ENCODE data around the gene FOLR1.

The FOLR1 gene

DNA sequence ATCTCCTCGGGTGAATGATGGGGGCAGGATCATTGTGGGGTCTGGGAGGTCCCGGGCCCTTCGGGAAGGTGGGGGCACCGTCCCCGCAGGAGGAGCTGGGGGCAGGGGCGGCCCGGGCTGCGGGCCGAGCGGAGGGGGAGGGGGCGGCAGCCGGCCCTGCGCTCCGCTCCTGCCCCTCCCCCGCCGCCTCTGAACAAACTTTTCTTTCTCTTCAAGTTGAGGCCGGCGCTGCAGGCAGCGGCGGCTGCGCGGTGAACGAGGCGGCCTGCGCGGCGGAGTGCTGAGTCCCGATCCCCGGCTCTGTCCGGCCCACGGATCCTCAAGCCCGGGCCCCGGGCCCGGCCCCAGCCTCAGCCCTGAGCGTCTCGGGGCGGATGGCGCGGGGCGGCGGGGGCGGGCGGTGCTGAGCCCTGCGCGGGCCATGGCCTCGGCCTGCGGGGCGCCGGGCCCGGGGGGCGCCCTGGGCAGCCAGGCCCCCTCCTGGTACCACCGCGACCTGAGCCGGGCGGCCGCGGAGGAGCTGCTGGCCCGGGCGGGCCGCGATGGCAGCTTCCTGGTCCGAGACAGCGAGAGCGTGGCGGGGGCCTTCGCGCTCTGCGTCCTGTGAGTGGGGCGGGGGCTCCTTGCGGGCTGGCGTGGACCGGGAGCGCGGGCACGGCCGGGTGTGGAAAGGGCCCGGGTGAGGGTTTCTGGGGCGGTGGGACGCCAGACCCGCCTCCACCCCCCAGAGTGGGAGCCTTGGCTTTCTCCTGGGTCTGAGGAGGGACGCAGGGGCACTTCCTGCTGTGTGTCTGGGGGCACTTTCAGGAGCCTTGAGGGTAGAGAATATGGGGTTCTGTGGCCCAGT, 32.8 kb downstream of the FOLR1 start, which contains the start of gene INPPL1:
INPPL1 (plus strand) TSS at position 204 of the 847 bp plus-strand sequence; CDS start at position 422, 218 bp downstream.
- DNase-seq = no peak

DNA sequence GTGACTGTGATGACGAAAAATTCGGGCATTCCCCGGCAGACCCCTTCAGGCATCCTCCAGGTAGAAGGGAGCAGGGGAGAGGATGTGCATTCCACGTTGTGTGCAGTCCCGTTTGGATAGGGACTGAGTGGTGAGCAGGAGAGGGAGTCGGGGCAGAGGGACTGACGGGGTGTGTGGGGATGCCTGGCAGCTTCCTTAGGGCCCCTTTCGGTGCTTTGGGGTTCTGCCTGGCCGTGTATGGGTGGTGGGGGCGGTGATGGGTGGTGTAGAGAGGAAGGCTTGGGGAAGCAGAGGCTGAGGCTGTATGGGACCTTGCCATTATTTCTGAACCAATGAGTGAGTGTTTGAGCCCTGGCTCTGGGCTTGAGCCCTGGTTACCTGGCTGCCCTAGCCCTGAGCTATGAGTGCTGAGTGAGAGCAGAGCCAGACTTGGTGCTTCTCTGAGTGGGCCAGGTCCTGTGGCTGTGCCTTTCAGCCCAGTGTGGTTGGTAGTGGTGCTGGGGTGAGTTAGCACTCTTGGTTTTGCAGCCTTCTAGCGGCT, 33.5 kb downstream of the FOLR1 start:
- no peak for DNase-seq

DNA sequence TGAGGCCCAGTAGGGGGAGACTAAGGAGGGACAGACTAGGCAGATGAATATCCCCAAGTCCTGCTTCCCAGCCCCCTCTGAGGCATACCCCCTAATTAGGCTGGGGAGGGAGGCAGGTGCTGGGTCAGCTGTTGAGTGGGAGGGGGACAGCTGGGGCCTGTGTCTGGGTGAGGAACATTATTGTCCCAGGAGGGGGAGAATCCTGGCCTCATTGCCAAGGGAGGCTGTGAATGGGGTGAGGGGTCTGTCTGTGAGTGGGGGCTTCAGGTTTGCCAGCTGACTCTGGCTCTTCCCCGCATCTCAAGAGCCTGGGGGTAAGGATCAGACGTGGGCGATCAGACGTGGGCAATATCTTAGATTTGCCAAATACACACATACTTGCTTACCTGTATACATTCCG, 34.8 kb downstream of the FOLR1 start:
- DNase-seq = no peak

DNA sequence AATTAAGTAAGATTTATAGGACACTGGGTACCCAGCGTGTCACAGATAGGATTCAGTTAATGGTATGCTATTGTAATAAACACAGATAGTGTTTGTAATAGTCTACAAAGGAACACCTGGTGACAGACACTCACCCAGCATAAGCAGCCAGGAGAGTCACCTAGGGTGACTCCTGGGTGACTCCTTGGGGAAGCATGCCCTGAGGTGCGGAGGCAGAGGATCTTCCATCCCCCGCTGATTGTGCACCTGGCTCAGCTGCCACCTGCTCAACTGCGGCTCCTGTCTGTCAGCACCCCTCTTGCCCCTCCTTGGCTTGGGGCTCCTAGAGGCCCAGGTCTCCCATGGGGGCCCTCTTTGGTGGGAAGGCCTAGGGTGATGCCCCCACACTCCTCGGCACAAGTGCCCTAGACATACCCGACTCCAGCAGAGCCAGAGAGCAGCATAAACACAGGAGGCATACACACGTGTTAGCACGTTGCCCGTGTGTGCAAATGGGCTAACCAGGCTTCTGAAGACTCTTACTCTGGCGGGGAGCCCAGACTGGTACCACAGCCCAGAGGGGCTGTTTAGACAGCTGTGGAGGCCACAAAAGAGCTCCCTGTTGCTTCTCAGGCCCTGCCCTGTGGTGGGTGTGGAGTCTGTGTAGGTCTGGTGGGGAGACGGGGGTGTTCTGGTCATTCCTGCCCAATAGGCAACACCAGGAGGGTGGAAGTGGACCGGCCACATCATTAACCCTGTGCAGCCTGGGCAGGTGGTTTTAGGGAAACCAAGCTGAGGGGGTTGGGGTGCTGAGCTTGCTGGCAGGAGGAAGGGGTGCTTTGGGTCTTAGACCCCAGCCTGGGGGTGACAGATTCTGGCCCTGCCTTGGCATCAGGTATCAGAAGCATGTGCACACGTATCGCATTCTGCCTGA, 35.6 kb downstream of the FOLR1 start:
- DNase-seq = no peak

DNA sequence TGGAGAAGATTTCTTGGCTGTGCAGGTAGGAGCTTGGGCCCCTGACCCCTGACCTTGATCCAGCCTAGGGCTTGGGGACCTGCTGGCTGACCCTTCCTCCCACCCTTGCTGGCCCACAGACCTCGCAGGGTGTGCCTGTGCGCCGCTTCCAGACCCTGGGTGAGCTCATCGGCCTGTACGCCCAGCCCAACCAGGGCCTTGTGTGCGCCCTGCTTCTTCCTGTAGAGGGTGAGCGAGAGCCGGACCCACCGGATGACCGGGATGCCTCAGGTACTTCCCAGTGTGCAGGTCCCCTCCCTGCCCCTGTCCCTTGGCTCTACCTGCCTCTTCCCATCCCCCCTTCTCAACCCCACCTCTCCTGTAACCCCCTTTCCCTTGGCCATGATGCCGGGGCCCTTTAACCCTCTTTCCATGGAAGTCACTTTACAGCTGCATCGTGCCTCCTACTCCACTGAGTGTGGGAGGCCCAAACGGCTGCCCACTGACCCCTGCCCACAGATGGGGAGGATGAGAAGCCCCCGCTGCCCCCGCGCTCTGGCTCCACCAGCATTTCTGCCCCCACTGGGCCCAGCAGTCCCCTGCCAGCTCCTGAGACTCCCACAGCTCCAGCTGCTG, 36.4 kb downstream of the FOLR1 start:
- DNase-seq = no peak

DNA sequence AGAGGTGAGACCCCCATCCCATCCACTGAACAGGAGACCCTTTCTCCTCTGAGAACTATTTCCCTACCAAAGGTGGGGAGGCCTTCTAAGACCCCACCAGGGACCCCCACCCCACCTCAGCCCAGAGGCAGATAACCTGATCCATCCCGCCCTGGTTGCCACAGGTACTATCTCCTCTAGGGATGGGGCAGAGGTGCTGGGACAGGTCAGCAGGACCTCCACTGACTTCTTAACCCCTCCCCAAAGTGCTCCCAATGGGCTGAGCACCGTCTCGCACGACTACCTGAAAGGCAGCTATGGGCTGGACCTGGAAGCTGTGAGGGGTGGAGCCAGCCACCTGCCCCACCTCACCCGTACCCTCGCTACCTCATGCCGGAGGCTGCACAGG, 36.9 kb downstream of the FOLR1 start:
- DNase-seq = no peak

DNA sequence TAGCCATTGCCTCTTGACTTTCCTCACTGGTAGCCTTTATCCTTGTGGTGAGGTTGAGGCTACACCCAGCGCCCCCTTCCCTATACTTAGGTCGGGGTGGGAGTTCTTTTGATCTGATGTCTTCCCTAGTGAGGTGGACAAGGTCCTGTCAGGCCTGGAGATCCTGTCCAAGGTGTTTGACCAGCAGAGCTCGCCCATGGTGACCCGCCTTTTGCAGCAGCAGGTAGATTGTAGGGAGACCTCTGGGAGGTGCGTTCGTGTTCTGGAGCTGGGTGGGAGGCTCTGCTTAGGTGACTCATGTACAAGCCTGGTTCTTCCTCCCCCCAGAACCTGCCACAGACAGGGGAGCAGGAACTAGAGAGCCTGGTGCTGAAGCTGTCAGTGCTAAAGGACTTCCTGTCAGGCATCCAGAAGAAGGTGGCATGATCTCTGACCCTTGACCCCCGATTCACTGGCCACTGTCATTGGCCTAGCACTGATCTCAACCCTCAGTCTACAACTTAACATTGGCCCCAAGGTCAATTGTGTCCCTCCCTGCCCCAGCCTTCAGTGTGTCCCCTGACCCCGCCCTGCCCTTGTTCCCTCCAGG, 37.5 kb downstream of the FOLR1 start:
- DNase-seq = no peak

DNA sequence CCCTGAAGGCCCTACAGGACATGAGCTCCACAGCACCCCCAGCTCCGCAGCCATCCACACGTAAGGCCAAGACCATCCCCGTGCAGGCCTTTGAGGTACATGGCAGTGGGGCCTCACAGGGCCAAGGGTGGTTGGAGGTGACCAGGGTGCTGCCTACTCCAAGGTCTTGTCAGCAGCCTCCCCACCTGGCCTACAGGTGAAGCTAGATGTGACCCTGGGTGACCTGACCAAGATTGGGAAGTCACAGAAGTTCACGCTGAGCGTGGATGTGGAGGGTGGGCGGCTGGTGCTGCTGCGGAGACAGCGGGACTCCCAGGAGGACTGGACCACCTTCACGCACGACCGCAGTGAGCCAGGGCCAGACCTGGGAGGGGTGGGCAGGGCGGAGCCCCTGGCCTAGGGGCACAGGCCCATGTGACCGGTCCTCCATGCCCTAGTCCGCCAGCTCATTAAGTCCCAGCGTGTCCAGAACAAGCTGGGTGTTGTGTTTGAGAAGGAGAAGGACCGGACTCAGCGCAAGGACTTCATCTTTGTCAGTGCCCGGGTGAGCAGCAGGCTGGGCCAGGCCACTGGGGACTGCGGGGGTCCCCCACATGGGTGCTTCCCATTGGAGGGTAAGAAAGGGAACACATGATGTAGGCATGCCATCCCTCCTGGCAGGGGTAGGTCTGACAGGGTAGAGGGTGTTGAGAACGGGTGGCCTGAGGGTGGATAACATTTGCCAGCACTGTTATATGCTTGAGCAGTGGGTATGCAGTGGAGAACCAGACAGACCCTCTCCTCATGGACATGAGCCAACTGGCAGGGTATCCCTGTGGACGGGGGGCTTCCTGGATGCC, 38.2 kb downstream of the FOLR1 start:
- DNase-seq = no peak

DNA sequence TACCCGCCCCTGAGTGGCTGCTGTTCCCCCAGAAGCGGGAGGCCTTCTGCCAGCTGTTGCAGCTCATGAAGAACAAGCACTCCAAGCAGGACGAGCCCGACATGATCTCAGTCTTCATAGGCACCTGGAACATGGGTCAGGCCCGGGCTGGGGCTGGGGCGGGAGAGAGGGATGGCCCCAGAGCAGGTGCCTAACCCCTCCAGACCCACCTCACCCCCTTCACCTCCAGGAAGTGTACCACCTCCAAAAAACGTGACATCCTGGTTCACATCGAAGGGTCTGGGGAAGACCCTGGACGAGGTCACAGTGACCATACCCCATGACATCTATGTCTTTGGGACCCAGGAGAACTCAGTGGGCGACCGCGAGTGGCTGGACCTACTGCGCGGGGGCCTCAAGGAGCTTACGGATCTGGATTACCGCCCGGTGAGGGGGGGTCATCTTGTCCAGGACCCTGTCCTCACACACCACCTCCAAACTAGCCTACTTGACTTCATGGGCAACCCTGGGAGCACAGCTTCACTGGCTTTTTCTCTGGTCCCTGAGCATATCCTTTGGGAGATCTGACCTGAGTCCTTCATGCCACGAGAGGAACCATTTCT, 38.9 kb downstream of the FOLR1 start:
- no peak for DNase-seq

DNA sequence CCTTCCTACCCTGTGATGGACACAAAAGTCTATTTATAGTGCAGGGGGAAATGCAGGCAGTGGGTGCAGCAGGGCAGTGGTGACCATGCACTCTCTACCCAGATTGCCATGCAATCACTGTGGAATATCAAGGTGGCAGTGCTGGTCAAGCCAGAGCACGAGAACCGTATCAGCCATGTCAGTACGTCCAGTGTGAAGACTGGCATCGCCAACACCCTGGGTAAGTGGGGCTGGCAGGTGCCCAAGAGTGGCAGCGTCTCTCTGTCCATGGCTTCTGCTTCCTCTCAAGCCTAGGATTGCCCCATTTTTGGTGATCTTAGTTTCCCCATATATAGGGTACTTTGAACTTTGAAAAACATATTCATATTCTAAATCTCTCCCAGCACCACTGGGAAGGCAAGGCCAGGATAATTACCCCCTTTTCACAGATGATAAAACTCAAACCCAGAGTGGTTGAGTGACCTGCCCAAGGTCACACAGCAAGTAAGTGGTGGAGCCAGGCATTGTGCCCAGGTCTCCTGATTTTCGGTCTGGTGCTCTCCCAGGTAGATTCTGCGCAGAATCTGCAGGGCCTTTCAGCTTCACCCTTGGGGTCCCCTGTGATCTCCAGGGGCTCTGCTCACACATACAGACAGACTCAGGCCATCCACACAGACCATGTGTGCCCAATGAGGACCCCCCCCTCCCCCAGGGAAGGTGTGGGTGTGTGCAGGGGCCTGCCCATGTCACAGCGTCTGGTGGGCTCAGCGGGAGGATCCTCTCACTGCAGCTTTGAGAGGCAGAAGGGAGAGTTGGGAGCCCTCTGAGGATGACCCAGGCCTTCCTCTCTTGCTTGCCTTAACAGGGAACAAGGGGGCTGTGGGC, 39.7 kb downstream of the FOLR1 start:
- DNase-seq = no peak

DNA sequence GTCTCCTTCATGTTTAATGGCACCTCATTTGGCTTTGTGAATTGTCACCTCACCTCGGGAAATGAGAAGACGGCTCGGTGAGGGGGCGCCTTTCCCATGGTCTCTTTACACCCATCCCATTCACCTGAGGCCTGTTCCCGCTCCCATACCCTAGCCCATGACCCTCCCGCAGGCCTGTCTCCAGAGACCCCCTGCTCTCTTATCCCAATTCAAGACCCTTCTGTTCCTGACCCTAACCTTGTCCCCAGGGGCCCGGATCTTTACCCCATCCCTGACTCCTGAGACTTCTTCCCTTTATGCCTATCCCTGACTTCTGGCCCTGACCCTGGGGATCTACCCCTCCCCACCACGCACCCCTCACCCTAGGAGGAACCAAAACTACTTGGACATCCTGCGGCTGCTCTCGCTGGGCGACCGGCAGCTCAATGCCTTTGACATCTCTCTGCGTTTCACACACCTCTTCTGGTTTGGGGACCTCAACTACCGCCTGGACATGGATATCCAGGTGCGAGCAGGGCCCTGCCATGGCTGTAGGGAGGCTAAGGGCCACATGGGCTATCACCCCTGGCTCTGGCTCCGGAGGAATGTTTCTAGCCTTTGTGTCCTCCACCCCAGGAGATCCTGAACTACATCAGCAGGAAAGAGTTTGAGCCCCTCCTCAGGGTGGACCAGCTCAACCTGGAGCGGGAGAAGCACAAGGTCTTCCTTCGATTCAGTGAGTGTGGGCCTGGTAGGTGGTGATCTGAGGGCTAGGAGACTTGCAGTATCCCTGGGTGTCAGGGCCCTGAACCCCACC, 40.5 kb downstream of the FOLR1 start:
- no peak for DNase-seq

DNA sequence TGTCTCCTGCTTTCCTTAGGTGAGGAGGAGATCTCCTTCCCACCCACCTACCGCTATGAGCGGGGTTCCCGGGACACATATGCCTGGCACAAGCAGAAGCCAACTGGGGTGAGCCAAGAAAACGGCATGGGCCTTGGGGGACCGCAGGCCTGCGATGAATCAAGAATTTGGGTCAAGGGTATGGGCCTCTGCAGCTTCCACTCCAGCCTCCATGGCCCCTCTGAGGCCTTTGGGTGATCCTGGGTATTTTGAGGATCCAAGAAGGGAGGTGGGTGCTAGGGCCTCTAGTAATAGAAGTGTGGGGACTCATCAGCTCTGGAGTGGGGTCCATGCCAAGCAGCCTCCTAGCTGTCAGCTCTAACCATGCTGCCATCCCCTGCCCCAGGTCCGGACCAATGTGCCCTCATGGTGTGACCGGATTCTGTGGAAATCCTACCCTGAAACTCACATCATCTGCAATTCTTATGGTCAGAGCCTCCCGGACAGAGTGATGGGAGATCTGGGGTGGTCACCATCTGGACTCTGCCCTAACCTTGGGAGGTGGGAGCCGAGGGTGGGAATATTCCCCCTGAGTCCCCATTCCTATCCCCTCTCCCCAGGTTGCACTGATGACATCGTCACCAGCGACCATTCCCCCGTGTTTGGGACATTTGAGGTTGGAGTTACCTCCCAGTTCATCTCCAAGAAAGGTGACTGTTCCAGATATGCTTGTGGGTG, 41.3 kb downstream of the FOLR1 start:
- no peak for DNase-seq

DNA sequence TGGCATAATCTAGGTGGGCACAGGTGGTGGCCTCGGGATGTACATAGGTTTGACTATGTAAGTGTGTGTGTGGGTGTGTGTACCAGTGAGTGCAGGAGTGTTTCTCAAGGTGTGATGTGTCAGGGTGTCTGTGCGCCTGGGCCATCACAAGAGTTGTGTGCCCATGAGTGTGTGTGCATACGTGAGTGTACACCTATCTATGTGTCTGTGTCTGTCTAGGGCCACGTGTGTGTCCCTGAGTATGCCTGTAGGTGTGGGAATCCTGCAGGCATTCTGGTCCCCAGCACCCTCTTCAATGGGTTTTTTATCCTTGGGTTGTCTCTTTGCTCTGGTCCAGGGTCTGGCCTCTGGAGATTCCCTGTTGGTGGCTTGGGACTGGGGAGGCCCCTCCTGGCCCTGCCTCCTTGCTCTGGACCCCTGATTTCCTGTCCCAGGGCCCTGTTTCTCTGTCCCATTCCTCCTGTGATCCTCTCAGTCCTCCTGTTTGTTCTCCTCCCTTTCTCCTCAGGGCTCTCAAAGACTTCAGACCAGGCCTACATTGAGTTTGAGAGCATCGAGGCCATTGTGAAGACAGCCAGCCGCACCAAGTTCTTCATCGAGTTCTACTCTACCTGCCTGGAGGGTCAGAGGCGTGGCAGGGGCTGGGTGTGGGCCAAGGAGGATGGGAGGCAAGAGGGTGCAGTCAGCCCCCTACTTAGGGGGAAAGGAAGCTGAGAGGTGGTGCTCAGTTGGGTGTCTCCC, 42.0 kb downstream of the FOLR1 start:
- DNase-seq = no peak

DNA sequence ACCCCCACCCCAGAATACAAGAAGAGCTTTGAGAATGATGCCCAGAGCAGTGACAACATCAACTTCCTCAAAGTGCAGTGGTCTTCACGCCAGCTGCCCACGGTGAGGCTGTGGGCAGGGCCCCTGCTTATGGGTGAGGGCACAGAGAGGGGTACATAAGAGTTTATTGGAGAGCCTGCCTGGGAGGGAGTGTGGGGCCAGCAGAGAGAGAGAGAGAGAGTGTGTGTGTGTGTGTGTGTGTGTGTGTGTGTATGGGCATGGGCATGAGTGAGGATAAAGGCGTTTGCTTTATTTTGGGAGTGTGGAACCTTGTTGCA, 42.5 kb downstream of the FOLR1 start:
- no peak for DNase-seq

DNA sequence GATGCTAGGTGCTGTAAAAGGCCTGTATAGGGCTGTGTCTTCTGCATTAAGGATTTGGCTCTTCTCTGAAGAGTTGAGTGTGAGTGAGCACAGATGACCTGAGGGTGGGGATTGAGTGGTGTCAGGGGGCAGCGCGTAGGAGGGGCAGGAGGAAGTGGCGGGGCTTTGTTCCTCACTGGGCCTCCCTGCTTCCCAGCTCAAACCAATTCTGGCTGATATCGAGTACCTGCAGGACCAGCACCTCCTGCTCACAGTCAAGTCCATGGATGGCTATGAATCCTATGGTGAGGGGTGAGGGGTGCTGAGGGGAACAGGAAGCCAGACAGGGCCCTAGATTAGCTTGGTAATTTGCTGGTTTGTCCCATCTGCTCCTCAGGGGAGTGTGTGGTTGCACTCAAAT, 43.0 kb downstream of the FOLR1 start:
- no peak for DNase-seq

DNA sequence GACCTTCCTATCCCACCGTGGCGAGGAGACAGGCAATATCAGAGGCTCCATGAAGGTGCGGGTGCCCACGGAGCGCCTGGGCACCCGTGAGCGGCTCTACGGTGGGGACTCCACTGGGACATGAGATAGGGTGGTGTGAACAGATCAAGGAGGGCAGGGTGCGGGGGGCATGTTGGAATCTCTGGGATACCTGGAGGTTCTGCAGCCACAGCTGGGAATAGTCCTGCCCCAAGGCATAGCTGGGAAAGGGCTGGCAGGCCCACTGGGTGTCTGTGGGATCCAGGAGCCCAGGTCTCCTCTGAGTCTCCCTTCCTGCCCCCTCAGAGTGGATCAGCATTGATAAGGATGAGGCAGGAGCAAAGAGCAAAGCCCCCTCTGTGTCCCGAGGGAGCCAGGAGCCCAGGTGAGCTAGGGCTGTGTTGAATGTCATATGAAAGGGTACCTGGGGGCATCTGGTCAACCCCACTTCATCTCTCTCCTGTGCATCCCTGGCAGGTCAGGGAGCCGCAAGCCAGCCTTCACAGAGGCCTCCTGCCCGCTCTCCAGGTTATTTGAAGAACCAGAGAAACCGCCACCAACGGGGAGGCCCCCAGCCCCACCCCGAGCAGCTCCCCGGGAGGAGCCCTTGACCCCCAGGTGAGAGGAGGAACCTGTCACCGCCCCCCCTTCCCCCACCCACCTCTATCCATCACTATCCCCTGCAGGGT, 43.6 kb downstream of the FOLR1 start:
- no peak for DNase-seq

DNA sequence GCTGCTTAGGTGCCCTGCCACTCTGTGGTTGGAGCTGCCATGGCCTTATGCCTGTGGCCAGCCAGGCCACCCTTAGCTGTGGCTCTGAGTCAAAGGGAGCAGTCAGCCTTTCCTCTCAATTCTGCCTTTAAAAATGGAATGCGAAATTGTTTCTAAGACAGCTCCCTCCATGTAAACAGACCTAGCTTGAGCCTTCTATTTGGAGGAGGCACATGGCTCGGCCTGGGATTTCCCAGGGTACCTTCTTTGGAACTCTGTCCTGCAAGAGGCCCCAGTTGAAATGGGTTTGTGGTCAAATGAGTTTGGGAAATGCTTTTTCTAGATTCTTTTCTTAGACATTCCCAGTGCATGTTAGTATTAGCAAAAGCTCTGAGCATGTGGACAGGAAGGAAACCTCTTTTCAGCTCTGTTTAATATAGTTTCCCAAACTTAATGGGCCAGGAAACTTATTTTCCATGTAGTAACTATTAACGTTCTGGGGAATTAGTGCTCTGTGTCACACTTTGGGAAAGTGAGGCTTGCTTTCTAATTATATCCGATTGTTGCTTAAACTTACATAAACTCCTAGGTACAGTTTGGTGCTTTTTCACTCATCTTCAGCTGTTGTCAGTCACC, 44.2 kb downstream of the FOLR1 start:
- no peak for DNase-seq

Measured in activated T-cell treated with anti-CD3 and anti-CD28 coated beads for 4 hours (primary cell).